B cell (primary cell): Measurements from ENCODE around the gene MIOX. TPM values are rescaled to one million over a fixed set of nuclear protein-coding genes. Genes with fewer than 3 reads are reported as not detected.

Experiments used
- ATAC-seq: fragments of 200-7000 bp; cut with Tn5 transposase; one replicate; pipeline ENCODE4 v1.10.0; 2021; ENCODE audit warnings: low read depth, mild to moderate bottlenecking, moderate number of reproducible peaks, moderate library complexity
- CTCF ChIA-PET: fragments of 350-600 bp; sonication (Branson Sonifier 250); formaldehyde crosslinking; loops from one replicate; lab custom pipeline; 2021; ENCODE audit warnings: antibody characterized with exemption, inconsistent platforms; lab: Charles Lee
- POLR2A ChIA-PET: fragments of 350-600 bp; sonication (Branson Sonifier 250); formaldehyde crosslinking; loops from one replicate; lab custom pipeline; 2021; ENCODE audit warnings: antibody characterized with exemption; lab: Charles Lee
- DNase-seq: peaks from one replicate; pipeline ENCODE4 v3.0.0; 2013
- H2AFZ ChIP-seq: 2 replicates; pipeline ENCODE4 v1.6.1; 2012; ENCODE audit warnings: mild to moderate bottlenecking, low read depth, low read length; ENCODE audit not compliant: insufficient read depth, poor library complexity, severe bottlenecking
- H3K27ac ChIP-seq, 2 donors: 1 replicate in 1 of 2; 2 replicates in 1 of 2; pipeline ENCODE4 v1.5.1; 2012 to 2013; ENCODE audit warnings: low read length in 2 of 2, mild to moderate bottlenecking in 2 of 2, moderate library complexity in 1 of 2
- H3K27me3 ChIP-seq, 4 experiments: fragments of 200-600 bp in 1 of 4; sonication (generic) in 1 of 4; replicated peaks in 1 of 4; 1 replicate in 2 of 4; 2 replicates in 2 of 4; pipeline versions ENCODE4 v1.6.1 to v1.7.0; 2013 to 2016; ENCODE audit warnings: low read length in 3 of 4, mild to moderate bottlenecking in 2 of 4, mixed read lengths in 1 of 4, moderate library complexity in 1 of 4; ENCODE audit not compliant: insufficient read depth in 4 of 4, control insufficient read depth in 3 of 4; ENCODE audit errors: control extremely low read depth in 1 of 4
- H3K36me3 ChIP-seq, 2 experiments: replicated peaks in 1 of 2; 1 replicate in 1 of 2; 2 replicates in 1 of 2; pipeline versions ENCODE4 v1.6.1 to v1.7.1; 2013; ENCODE audit warnings: low read length in 1 of 2; ENCODE audit not compliant: insufficient read depth in 2 of 2, control insufficient read depth in 1 of 2; ENCODE audit errors: control extremely low read depth in 1 of 2, extremely low read depth in 1 of 2
- H3K4me1 ChIP-seq, 2 donors: fragments of 200-600 bp in 1 of 2; sonication (generic) in 1 of 2; 1 replicate in 1 of 2; 2 replicates in 1 of 2; pipeline versions ENCODE4 v1.5.1 to v1.6.1; 2013 to 2017; ENCODE audit warnings: low read length in 2 of 2; ENCODE audit not compliant: control insufficient read depth in 2 of 2, insufficient read depth in 2 of 2
- H3K4me2 ChIP-seq: replicated peaks from 2 replicates; pipeline ENCODE3; 2012; ENCODE audit warnings: mild to moderate bottlenecking, low read depth, low read length; ENCODE audit not compliant: poor library complexity, severe bottlenecking
- H3K4me3 ChIP-seq, 5 experiments: fragments of 200-600 bp in 1 of 5; sonication (generic) in 1 of 5; 1 replicate in 3 of 5; 2 replicates in 2 of 5; pipeline versions ENCODE4 v1.5.1 to v1.7.0; 2011 to 2016; ENCODE audit warnings: low read length in 4 of 5, mild to moderate bottlenecking in 4 of 5, low read depth in 2 of 5, control low read depth in 1 of 5, moderate library complexity in 1 of 5; ENCODE audit not compliant: insufficient read depth in 1 of 5; ENCODE audit errors: control extremely low read depth in 1 of 5, extremely low read depth in 1 of 5
- H3K79me2 ChIP-seq: fragments of 200-600 bp; sonication (generic); one replicate; pipeline ENCODE4 v1.6.0; 2016; ENCODE audit warnings: low read length; ENCODE audit not compliant: control insufficient read depth, insufficient read depth
- H3K9ac ChIP-seq: fragments of 200-600 bp; sonication (generic); 2 replicates; pipeline ENCODE4 v1.6.1; 2017; ENCODE audit warnings: mild to moderate bottlenecking, low read length, moderate library complexity
- H3K9me3 ChIP-seq, 3 donors: one replicate each; pipeline versions ENCODE4 v1.6.1 to v1.7.1; 2013; ENCODE audit warnings: low read length in 2 of 3; ENCODE audit not compliant: control insufficient read depth in 2 of 3, insufficient read depth in 1 of 3; ENCODE audit errors: control extremely low read depth in 1 of 3
- H4K20me1 ChIP-seq: 2 replicates; pipeline ENCODE4 v1.6.0; 2012; ENCODE audit warnings: mild to moderate bottlenecking, low read length; ENCODE audit not compliant: insufficient read depth, control insufficient read depth, poor library complexity, severe bottlenecking
- H3K27ac Mint-ChIP-seq: one replicate; pipeline ENCODE4 v1.8.0; 2021; ENCODE audit warnings: mixed read lengths
- H3K27me3 Mint-ChIP-seq: one replicate; pipeline ENCODE4 v1.8.0; 2021; ENCODE audit warnings: mixed read lengths
- H3K4me1 Mint-ChIP-seq: one replicate; pipeline ENCODE4 v1.8.0; 2021; ENCODE audit warnings: mixed read lengths
- H3K4me3 Mint-ChIP-seq: one replicate; pipeline ENCODE4 v1.8.0; 2021; ENCODE audit warnings: mixed read lengths
- H3K9me3 Mint-ChIP-seq: one replicate; pipeline ENCODE4 v1.8.0; 2022; ENCODE audit warnings: mixed read lengths; ENCODE audit not compliant: insufficient read depth
- CTCF ChIP-seq: fragments of 200-600 bp; IDR thresholded peaks from one replicate; pipeline ENCODE4 v1.8.0; 2022; ENCODE audit warnings: antibody characterized with exemption, mild to moderate bottlenecking
- EZH2 ChIP-seq: IDR thresholded peaks from 2 replicates; pipeline ENCODE4 v1.6.1; 2012; ENCODE audit warnings: borderline replicate concordance, low read depth, mild to moderate bottlenecking, moderate library complexity, low read length; ENCODE audit not compliant: insufficient read depth, poor library complexity, severe bottlenecking
- WGBS: methylation state at CpG from one replicate; pipeline ENCODE4 v1.1.5; 2013; ENCODE audit warnings: missing lambda C conversion rate; ENCODE audit not compliant: insufficient coverage; 5-methylcytosine and 5-hydroxymethylcytosine counted together
- intact Hi-C: fragments of 100-400 bp; cut with micrococcal nuclease; formaldehyde crosslinking; loops from one replicate; pipeline ENCODE4 v1.10.0; 2022
- polyA plus RNA-seq: library from polyadenylated mRNA; depleted of rRNA; stranded (reverse); fragments of >200 nt; gene quantifications from 2 replicates; pipeline ENCODE4 v1.2.3, GENCODE V29; 2012
- total RNA-seq, 2 donors: library from RNA; stranded (reverse); fragments of 120-200 nt in 1 of 2; gene quantifications; 1 replicate in 1 of 2; 2 replicates in 1 of 2; pipeline versions ENCODE4 v1.2.3 to v1.2.4, GENCODE V29; 2013 to 2022

MIOX gene
- total and polyA plus RNA-seq, 2 donors (not counting 1 experiment from before 2014, with no cell fraction given) = 0.88 TPM; not detected in 1

DNA sequence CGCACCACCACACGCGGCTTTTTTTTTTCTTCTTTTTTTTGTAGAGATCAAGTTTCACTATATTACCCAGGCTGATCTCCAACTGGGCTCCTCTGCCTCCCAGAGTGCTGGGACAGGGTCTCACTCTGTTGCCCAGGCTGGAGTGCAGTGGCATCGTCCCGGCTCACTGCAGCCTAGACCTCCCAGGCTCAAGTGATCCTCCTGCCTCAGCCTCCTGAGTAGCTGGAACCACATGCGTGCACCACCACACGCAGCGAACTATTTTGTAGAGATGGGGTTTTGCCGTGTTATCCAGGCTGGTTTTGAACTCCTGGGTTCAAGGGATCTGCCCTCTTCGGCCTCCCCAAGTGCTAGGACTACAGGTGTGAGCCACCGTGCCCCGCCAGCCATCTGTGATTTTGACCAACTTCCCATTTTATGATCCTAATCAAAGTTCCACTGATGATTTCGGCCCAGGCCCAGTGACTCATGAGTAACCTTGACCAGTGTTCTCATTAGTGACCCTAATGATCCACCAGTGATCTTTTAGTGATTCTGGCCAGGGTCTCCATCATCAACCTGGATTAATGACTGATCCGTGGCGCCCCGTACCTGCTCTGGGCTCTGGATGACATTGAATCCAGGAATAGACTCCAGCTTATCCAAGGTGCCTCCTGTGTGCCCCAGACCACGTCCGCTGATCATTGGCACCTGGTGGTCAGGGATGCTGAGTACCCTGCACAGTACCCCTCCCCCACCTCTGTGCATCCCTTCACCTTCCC is 41.4 kb downstream of the MIOX start:
- WGBS = 94% methylated on average over 13 of the region's 18 CpGs

More for the DNA sequence above, 41.4 kb downstream of the MIOX start:
- ChIA-PET POLR2A (interaction anchor here (0.6 to 5.4 kb wide), 8 partner anchors 13 to 93 kb away, joined by 3 to 104 read pairs (median 12); partner anchors contain the start of genes KLHDC7B, LMF2, NCAPH2 and SYCE3), CTCF (interaction anchor here (1.0 to 5.5 kb wide), 8 partner anchors 11 to 93 kb away, joined by 3 to 81 read pairs (median 12); partner anchors contain the start of genes KLHDC7B and SYCE3)
- peak overlapping the region; percentile 91 for H3K27ac Mint-ChIP-seq
- H2AFZ ChIP-seq = no peak overlapping the region
- H3K4me1 ChIP-seq = peaks cover 26 to 63% of the 10 kb centered on the region in 2 donors
- H3K9ac ChIP-seq = no peak overlapping the region
- no peaks in the 10 kb centered on the region for H3K27me3 ChIP-seq
- H3K36me3 ChIP-seq = peaks cover 0 to 7% of the 10 kb centered on the region in 2 experiments
- TF ChIP-seq CTCF (no peak), EZH2 (no peak)
- H3K79me2 ChIP-seq = peaks cover 31% of the 10 kb centered on the region
- DNase-seq (peak; percentile 42), ATAC-seq (no peak)
- peaks cover 41% of the 10 kb centered on the region for H3K4me1 Mint-ChIP-seq
- peaks cover 0 to 9% (median 0%) of the 10 kb centered on the region in 3 donors for H3K9me3 ChIP-seq
- peaks cover 20% of the 10 kb centered on the region for H4K20me1 ChIP-seq
- H3K4me3 Mint-ChIP-seq = peak overlapping the region; percentile 86
- intact Hi-C loops = loop anchor here (2.0 to 5.0 kb wide), 2 partner anchors 17 to 56 kb away; partner anchors contain the start of gene KLHDC7B
- no peak overlapping the region for H3K4me3 ChIP-seq
- peak overlapping the region; percentile 81 to 99 for H3K27ac ChIP-seq
- no peaks in the 10 kb centered on the region for H3K9me3 Mint-ChIP-seq
- H3K27me3 Mint-ChIP-seq = no peaks in the 10 kb centered on the region
- H3K4me2 ChIP-seq = peak overlapping the region; percentile 84
